ENCODE measurements around the gene RPL28.
A peak's percentile ranks its signal among the peaks of the same experiment; 100 is the strongest.

The RPL28 gene

GRCh38 chr19:55353803-55354697, 31.7 kb upstream of the RPL28 start:
- DNase-seq = peak; percentile 70

DNA sequence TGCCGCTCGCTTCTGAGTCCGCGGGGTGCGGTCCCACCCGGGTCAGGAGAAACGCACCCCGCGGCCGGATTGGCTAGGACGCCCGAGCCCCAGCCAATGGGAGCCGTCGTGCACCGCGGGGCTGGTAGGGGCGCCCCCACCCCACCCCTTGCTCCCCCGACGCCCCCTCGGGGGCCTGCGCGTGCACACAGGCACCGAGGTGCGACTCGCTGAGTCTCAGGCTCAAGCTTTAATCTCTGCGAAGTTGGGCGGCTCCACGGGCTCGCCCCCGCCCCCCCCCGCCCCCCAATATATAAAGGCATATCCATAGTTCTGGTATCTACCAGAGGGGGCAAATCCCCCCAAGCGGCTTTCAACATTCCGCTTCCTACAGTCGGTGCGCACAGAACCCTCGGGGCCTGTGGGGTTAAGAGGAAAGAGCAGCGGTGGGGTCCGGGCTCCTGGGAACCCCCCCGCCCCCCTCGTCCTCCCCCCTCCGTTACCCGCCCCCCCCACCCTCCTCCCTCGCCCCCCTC, 31.0 kb upstream of the RPL28 start, which contains the start of gene COX6B2:
COX6B2 (minus strand) TSS at position 22 of the 515 bp plus-strand sequence. CDS start 198 bp downstream, outside the sequence.
- no peak for DNase-seq

DNA sequence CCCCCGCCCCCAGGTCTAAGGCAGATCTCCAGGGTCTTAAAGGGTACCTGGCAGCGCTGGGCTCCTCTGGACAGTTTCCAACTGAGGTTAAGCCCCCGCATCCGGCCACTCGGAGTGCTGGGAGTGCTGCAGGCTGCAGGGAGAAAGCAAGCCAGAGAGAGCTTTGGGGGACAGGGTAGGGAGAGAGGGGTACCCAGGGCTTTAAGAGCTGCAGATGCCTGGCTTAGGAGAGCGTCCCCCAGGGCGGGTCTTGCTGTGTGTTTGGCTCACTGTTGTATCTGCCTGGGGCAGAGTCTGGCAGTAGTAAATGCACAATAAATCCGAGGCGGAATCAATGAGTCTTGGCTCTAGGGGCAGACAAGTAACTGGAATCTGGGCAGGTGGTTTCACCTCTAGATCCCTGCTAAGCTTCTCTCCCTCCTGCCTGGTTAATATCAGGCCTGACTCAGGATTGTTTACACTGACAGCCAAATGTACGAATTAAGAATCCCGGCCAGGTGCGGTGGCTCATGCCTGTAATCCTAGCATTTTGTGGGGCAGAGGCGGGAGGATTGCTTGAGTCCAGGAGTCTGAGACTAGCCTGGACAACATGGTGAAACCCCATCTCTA, 30.4 kb upstream of the RPL28 start:
- no peak for DNase-seq

DNA sequence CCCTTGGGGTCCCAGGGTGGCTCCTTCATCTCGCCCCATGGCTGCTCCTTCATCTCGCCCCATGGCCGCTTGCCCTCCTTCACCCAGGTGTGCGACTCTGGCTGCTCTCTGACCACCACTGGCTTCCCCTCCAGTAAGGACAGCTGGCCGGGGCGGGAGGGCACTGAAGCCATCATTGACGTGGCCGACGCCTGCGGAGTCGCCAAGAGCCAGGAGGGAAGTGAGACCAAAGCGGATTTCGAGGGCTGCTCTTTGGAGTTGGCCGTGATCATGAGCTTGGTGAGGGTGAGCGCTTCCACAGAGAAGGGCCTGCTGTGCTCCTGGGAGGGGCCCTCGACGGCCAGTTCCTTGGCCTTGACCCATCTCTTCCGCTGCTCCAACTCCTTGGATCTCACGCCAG, 27.2 kb upstream of the RPL28 start:
- DNase-seq = no peak

DNA sequence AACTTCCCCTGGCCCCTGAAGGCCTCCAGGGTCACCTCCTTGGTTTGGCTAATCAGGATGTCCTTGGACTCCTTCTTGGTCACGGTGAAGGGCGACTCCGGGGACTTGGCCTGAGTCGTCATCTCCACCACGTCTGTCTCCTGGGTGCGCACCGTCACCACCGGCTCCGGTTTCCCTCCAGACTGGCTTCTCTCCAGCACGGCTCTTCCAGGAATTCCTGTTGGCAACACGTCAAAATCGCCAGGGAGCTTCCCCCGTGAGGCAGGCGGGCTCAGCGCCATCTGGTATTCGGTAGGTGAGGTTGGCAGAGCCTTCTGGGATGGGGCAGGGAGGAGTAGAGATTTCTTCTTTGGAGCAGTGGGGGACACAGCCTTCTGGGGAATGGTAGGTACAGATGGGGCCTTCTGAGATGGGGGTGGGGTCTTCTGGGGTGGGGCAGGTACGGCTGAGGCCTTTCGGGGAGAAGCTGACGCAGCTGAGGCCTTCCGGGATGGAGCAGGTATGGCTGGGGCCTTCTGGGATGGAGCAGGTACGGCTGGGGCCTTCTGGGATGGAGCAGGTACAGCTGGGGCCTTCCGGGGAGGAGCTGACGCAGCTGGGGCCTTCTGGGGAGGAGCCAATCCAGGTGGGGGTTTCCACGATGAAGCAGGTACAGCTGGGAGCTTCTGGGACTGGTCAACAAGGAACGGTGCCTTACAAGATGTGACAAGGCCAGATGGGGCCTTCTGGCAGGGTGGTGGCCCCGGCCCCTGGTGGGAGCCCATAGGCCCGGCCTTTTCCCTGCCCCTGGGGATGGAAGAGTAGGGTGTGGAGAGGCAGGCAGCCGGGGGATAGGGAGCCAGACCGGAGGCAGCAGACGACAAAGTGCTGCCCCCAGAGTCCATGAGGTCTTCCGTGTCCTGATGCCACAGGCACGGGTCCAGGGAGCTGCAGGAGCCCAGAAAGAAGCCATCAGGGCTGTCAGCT, 26.5 kb upstream of the RPL28 start:
- no peak for DNase-seq

DNA sequence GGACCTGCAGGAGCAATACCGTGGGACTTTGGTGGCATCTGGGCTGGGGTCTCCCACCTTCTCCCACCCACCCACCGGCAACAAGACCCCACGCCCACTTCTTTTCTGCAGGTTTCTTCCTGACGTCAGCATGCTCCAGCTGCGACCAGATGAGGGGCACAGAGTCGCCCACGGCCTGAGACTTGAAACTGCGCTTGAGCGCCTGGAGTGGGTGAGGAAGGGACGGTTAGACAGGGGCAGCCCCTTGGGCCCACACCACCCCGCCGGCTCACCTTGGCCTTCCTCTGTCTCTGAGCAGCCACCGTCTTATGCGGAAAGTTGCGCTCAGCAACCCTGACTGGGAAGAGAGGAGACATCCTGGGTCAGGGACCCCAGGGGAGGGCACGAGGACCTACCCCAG, 24.8 kb upstream of the RPL28 start:
- no peak for DNase-seq

DNA sequence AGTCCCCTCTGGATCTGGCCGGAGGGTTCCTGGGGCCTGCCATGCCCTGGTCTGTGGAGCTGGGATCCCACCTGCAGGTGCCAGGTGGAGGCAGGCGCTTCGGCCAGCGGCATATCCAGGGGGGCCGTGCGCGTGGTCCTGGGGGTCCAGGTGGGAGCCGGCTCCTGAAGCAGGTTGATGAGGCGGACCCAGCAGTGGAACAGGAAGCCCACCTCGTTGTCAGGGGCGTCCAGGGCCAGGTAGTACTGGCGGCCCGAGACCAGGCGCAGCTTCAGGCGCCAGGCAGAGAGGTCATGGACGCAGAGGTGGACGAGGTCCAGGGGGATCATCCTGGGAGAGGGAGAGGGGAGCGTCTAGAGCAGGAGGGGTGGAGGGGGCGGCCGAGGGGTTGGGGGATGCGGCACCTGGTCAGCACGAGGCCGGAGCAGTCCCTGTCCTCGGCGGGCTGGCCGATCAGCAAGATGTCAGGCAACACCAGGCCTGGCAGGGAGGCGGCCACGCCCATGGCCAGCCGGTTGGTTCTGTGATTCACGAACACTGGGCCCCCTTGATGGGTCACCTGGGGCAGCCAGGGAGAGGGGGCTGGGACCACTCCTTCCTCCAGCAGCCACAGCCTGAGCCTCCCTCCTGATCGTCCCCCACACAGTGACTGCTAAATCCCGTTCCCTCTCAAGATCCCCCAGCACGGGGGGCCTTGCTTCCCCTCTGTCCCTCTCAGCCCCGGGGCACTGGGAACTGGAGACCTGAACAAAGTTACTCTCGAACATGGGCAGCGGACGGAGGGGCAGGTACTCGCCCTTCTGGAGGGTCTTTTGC, 23.4 kb upstream of the RPL28 start:
- no peak for DNase-seq

- no peak for DNase-seq
These were observed 22.6 kb upstream of the RPL28 start, which contains the start of gene GARIN5B for GRCh38 chr19:55362990-55363716. TSS of gene GARIN5B (minus strand) at chr19:55363260. CDS start at chr19:55363066, 194 bp downstream.

GRCh38 chr19:55365245-55365644, 20.5 kb upstream of the RPL28 start:
- DNase-seq = no peak

DNA sequence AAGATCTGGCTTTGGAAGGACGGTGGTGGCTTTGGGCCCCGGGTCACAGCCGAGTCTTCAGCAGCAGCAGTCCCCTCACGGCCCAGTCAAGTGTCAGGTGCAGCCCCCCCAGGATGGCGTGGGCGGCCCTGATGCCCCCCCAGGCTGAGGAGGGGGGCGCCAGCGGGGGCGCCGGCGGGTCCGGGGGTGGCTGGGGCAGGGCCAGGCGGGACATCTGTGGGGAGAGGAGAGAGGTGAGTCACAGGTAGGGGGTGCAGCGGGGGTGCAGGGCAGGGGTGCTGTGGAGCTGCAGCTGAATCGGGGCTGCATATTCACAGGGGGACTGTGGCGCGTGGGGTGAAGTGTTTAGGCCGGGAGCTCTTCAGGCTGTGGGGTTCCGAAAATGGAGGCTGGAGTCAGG, 19.8 kb upstream of the RPL28 start:
- no peak for DNase-seq

DNA sequence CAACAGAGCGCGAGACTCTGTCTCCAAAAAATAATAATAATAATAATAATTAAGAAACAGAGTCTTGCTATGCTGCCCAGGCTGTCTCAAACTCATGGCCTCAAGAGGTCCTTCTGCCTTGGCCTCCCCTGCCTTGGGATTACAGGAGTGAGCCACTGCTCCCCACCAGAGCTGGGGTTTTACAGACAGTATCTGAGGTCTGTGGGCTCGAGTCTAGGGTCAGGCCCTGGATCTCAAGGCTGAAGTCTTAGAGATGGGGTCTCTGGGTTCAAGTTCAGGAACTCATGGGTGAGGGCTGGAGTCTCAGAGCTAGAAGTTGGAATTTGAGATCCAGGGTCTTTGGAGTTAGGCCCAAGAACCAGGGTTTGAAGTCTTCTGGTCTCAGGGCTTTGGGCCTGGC, 18.9 kb upstream of the RPL28 start:
- DNase-seq = no peak

DNA sequence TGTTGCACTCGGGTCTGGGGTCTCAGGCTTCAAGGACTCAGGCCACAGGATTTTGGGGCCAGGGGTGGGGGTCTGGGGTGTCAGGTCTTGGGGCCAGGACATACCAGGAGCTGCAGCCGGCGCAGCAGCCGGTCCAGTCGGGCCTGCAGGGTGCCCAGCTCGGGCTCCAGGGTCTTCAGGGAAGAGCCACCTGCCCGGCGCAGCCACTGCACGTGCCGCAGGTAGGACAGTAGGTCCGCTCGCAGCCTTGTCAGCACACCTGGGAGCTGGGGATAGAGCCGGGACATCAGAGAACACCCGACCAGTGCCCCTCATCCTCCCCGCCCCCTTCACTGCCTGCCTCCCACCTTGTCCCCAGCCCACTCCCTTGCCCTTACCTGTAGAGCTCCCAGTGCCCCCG, 17.6 kb upstream of the RPL28 start:
- DNase-seq = no peak

GRCh38 chr19:55368701-55369563, 16.8 kb upstream of the RPL28 start:
- peak; percentile 12 for DNase-seq

DNA sequence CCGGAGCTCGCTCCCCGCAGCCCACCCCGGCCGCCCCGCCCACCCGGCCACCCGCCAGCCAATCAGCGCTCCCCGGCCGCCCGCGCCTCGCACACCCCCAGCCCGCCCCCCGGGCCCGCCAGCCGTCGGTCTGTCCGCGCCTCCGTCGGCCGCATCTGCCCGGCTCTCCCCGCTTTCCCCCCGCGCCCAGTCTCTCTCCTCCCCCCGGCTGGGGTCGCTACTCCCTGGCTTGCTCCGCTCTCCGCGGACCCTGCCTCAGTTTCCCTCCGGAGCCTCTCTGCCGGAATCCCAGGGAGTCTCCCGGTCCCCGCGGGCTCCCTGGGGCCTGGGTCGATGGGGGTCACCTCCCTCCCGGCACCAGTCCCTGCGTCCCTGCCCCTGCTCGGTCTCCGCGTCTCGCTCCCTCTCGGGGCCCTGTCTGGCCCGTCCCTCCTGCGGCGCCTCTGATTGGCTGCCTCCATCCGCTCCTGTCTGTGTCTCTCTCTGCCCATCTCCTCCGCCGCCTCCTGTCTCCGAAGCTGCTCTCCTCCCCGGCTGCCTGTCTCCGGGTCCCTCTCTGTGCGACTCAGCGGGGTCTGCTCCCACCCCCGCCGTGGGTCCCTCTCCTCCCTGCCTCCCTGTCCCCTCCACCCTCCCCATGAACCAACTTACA, 16.0 kb upstream of the RPL28 start:
- peak; percentile 27 for DNase-seq

- no peak for DNase-seq
These were observed 15.3 kb upstream of the RPL28 start, which contains the start of gene IL11 for GRCh38 chr19:55370305-55370988. TSS of gene IL11 (minus strand) at chr19:55370463. CDS start at chr19:55370310, 153 bp downstream.

- no peak for DNase-seq
These were observed 13.2 kb upstream of the RPL28 start for GRCh38 chr19:55372316-55373081.

GRCh38 chr19:55373306-55373992, 12.3 kb upstream of the RPL28 start:
- DNase-seq = no peak
